GM20000 (cell line): ENCODE data around the gene KCNH6.

Source experiments
- DNase-seq: peaks from one replicate; pipeline ENCODE4 v3.0.0; 2012; ENCODE audit warnings: low spot score
- CTCF ChIP-seq: IDR thresholded peaks from 2 replicates; pipeline ENCODE4 v1.5.1; 2012; ENCODE audit warnings: mild to moderate bottlenecking, control low read depth; ENCODE audit errors: extremely low read depth, missing control alignments

The KCNH6 gene

GRCh38 chr17:63535640-63536039 lies 12.5 kb downstream of the KCNH6 start:
- TF ChIP-seq CTCF: no peak
- no peak for DNase-seq

- DNase-seq: no peak
- TF ChIP-seq CTCF: no peak
Measured at GRCh38 chr17:63537001-63537400, 13.8 kb downstream of the KCNH6 start.

GRCh38 chr17:63537991-63538692 lies 15.0 kb downstream of the KCNH6 start:
- no peak for DNase-seq
- TF ChIP-seq CTCF: no peak

- TF ChIP-seq CTCF: no peak
- DNase-seq: no peak
Measured at GRCh38 chr17:63538693-63539595, 15.8 kb downstream of the KCNH6 start.

- DNase-seq: no peak
Measured at GRCh38 chr17:63540590-63540989, 17.4 kb downstream of the KCNH6 start.

GRCh38 chr17:63542218-63542545 lies 19.0 kb downstream of the KCNH6 start:
- no peak for DNase-seq
- TF ChIP-seq CTCF: no peak

More at GRCh38 chr17:63540590-63540989, 17.4 kb downstream of the KCNH6 start:
- TF ChIP-seq CTCF: no peak

- TF ChIP-seq CTCF: no peak
- no peak for DNase-seq
Measured at GRCh38 chr17:63542942-63543821, 20.0 kb downstream of the KCNH6 start.
